Immature natural killer cell (primary cell): Measurements from ENCODE around the gene ACTMAP. TPM values are rescaled to one million over a fixed set of nuclear protein-coding genes. Genes with fewer than 3 reads are reported as not detected.

Experiments
- DNase-seq, 3 donors: peaks; one replicate each; pipeline ENCODE4 v3.0.0; 2022; ENCODE audit warnings: mixed read lengths in 1 of 3
- H3K27ac Mint-ChIP-seq, 6 donors: one replicate each; pipeline ENCODE4 v1.8.0; 2020; ENCODE audit warnings: mixed read lengths in 6 of 6, mild to moderate bottlenecking in 5 of 6, inconsistent platforms in 4 of 6, moderate library complexity in 3 of 6
- H3K27me3 Mint-ChIP-seq, 3 donors: one replicate each; pipeline ENCODE4 v1.8.0; 2020 to 2021; ENCODE audit warnings: low read depth in 3 of 3, mild to moderate bottlenecking in 3 of 3, mixed read lengths in 3 of 3, moderate library complexity in 3 of 3, inconsistent platforms in 1 of 3
- H3K36me3 Mint-ChIP-seq, 3 donors: one replicate each; pipeline ENCODE4 v1.8.0; 2020; ENCODE audit warnings: mixed read lengths in 3 of 3, inconsistent platforms in 2 of 3, mild to moderate bottlenecking in 2 of 3
- H3K4me1 Mint-ChIP-seq, 2 donors: one replicate each; pipeline ENCODE4 v1.8.0; 2020; ENCODE audit warnings: inconsistent platforms in 2 of 2, mild to moderate bottlenecking in 2 of 2, mixed read lengths in 2 of 2, moderate library complexity in 1 of 2
- H3K4me3 Mint-ChIP-seq, 5 donors: one replicate each; pipeline ENCODE4 v1.8.0; 2020; ENCODE audit warnings: mild to moderate bottlenecking in 5 of 5, mixed read lengths in 5 of 5, inconsistent platforms in 3 of 5, moderate library complexity in 3 of 5
- H3K9me3 Mint-ChIP-seq, 6 donors: one replicate each; pipeline ENCODE4 v1.8.0; 2020; ENCODE audit warnings: mild to moderate bottlenecking in 6 of 6, mixed read lengths in 6 of 6, inconsistent platforms in 4 of 6, moderate library complexity in 3 of 6
- polyA plus RNA-seq, 3 donors: library from polyadenylated mRNA; unstranded; fragments of 300-500 nt; fragmentation: Illumina TruSeq; gene quantifications; one replicate each; pipeline ENCODE4 v1.2.3, GENCODE V29; 2021

Gene ACTMAP
- polyA plus RNA-seq, 3 donors from 2014 or later = 3.1 to 6.2 TPM; not detected in 1

GRCh38 chr19:40745402-40745780, 4.9 kb downstream of the ACTMAP start:
- H3K9me3 Mint-ChIP-seq = no peaks in the 10 kb centered on the region
- no peak overlapping the region for H3K4me3 Mint-ChIP-seq
- H3K27ac Mint-ChIP-seq = no peak overlapping the region
- H3K27me3 Mint-ChIP-seq = peaks cover 2 to 6% (median 4%) of the 10 kb centered on the region in 3 donors
- peaks cover 10 to 15% of the 10 kb centered on the region in 2 donors for H3K4me1 Mint-ChIP-seq
- no peaks in the 10 kb centered on the region for H3K36me3 Mint-ChIP-seq
- no peak for DNase-seq

- DNase-seq = no peak
- Mint-ChIP-seq H3K27me3 (peaks cover 0 to 2% (median 0%) of the 10 kb centered on the region in 3 donors), H3K27ac (no peak overlapping the region), H3K4me1 (peaks cover 4 to 9% of the 10 kb centered on the region in 2 donors), H3K36me3 (no peaks in the 10 kb centered on the region), H3K9me3 (no peaks in the 10 kb centered on the region), H3K4me3 (no peak overlapping the region)
Observed at GRCh38 chr19:40744554-40745401, 5.5 kb downstream of the ACTMAP start.

GRCh38 chr19:40743926-40744325, 6.4 kb downstream of the ACTMAP start:
- no peak overlapping the region for H3K27ac Mint-ChIP-seq
- H3K4me3 Mint-ChIP-seq = no peak overlapping the region
- H3K9me3 Mint-ChIP-seq = no peaks in the 10 kb centered on the region
- DNase-seq = no peak
- peaks cover 0 to 2% (median 0%) of the 10 kb centered on the region in 3 donors for H3K27me3 Mint-ChIP-seq
- peaks cover 0 to 1% of the 10 kb centered on the region in 2 donors for H3K4me1 Mint-ChIP-seq
- peaks cover under 1 to 2% (median 1%) of the 10 kb centered on the region in 3 donors for H3K36me3 Mint-ChIP-seq

DNA sequence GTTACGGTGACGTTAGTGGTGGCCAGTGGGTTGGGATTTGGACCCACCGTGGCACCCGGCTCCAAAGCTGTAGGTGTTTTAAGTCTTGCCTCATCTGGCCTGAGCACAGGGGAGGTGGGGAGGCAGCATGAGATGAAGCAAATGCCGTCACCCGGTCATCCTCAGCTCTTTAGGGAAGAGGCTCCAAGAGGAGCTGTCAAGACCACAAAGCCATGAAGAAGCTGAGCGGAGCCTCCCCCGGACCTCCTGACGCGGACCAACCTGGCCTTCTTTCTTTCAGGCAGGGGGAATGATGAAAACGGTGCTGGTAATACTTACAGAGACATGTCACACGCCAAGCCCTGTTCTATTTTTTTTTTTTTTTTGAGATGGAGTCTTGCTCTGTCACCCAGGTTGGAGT, 7.4 kb downstream of the ACTMAP start:
- H3K4me1 Mint-ChIP-seq = no peaks in the 10 kb centered on the region
- no peaks in the 10 kb centered on the region for H3K9me3 Mint-ChIP-seq
- no peak overlapping the region for H3K4me3 Mint-ChIP-seq
- H3K36me3 Mint-ChIP-seq = peaks cover 3 to 5% (median 5%) of the 10 kb centered on the region in 3 donors
- no peaks in the 10 kb centered on the region for H3K27me3 Mint-ChIP-seq
- H3K27ac Mint-ChIP-seq = no peak overlapping the region
- DNase-seq = no peak

GRCh38 chr19:40742477-40742876, 7.8 kb downstream of the ACTMAP start:
- DNase-seq = no peak
- Mint-ChIP-seq H3K27me3 (no peaks in the 10 kb centered on the region), H3K27ac (no peak overlapping the region), H3K4me3 (no peak overlapping the region), H3K36me3 (peaks cover 3 to 7% (median 5%) of the 10 kb centered on the region in 3 donors), H3K9me3 (no peaks in the 10 kb centered on the region), H3K4me1 (no peaks in the 10 kb centered on the region)

DNA sequence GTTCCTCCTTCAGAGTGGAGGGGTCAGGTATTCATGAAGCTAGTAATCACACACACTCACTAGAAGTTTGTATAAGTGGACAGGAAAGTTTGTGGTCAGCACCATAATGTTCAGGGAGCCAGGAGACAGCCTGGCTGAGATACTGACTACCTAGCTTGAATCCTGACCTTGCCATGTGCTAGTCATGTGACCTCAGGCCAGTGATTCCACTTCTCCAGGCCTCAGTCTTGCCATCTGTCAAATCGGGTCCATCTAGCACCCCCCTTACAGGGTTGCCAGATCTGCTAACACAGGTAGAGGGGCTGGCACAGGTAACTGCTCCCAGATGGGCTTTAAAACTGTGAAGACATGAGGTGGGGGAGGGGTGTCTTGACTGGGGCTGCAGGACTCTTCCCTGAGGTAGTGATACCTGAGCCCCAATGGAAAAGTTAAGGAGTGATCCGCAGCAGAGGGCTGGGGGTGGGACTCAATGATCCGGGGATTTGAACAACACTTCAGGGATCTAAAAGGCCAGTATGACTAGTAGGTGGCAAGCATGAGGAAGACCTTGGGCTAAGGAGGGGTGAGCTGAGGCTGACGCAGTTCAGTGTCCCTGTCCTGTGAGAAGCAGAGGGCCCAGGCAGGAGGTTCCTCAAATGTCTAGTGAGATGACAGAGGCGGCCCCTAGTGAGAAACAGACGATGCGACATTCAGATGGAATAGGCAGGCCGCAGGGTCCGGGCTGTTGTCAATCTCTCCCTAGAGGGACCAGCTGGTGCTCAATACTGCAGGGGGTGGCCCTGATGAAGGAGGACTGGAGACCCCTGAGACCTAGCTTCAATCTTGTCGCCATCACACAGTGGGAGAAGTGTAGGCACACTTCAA, 8.5 kb downstream of the ACTMAP start:
- H3K36me3 Mint-ChIP-seq = peaks cover 3 to 12% (median 5%) of the 10 kb centered on the region in 3 donors
- H3K27ac Mint-ChIP-seq = no peak overlapping the region
- H3K27me3 Mint-ChIP-seq = no peaks in the 10 kb centered on the region
- H3K4me3 Mint-ChIP-seq = no peak overlapping the region
- no peaks in the 10 kb centered on the region for H3K9me3 Mint-ChIP-seq
- no peaks in the 10 kb centered on the region for H3K4me1 Mint-ChIP-seq
- no peak for DNase-seq

DNA sequence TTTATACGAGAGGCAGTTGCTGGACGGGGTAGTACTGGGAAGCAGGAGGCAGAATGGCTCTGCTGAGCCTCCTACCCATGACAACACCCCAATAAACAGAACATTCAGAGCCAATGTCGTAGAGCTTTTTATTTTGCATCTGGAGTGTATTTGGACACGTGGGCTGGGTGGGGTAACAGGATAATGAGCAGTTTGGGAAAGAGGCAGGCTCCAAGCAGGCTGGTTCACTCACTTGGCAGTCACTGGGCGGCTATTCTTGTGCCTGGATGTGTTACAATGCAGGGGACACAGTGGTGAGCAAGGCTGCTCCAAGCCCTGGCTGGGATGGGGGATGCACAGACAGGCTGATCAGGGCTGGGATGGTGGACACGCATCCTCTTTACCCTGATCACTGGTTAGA, 9.5 kb downstream of the ACTMAP start:
- no peak for DNase-seq
- Mint-ChIP-seq H3K9me3 (no peaks in the 10 kb centered on the region), H3K4me3 (no peak overlapping the region), H3K36me3 (peaks cover 3 to 13% (median 5%) of the 10 kb centered on the region in 3 donors), H3K27ac (peak overlapping the region in 1 of 6 donors; percentile 50), H3K4me1 (no peaks in the 10 kb centered on the region), H3K27me3 (no peaks in the 10 kb centered on the region)

DNA sequence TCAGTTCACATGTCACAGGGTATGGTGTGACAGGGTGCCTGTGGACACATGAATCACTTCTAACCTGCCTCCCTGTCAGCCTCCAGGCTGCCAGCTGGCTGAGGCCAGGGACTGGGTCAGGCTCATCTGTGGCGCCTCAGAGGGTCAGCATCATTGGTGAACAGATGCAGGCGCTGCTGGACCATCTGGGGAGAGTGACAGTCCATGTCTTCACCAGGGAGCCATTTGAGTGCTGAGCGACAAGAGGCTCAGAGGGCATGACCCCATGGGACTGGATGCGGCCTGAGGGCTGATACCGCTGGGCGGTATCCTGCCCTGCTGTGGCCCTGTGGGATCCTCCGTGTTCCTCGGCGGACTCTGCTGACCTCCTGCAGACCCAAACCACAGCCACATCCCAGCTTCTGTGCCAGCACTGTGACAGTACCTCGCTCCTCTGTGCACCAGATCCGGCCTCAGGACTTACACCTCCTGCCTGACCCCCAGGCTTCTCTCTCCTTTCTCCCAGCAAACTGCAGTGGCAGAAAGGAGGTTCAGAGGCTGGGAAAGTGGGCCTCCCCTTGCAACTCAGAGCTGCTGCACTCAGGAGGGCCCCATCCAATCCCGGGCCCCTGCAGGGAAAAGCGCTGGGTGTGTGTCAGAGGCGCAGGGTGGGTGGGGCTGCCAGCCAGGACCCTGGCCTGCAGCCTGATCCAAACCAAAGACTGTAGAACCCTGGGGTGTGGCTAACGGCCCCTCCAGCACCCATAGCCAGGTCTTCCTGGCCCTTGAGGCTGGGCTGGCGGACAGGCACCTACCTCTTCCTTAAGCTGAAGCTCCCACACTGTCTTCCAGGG, 10.2 kb downstream of the ACTMAP start:
- no peaks in the 10 kb centered on the region for H3K9me3 Mint-ChIP-seq
- no peak overlapping the region for H3K4me3 Mint-ChIP-seq
- no peaks in the 10 kb centered on the region for H3K27me3 Mint-ChIP-seq
- H3K27ac Mint-ChIP-seq = peak overlapping the region in 1 of 6 donors; percentile 50
- H3K4me1 Mint-ChIP-seq = no peaks in the 10 kb centered on the region
- H3K36me3 Mint-ChIP-seq = peaks cover 9 to 19% (median 11%) of the 10 kb centered on the region in 3 donors
- no peak for DNase-seq

DNA sequence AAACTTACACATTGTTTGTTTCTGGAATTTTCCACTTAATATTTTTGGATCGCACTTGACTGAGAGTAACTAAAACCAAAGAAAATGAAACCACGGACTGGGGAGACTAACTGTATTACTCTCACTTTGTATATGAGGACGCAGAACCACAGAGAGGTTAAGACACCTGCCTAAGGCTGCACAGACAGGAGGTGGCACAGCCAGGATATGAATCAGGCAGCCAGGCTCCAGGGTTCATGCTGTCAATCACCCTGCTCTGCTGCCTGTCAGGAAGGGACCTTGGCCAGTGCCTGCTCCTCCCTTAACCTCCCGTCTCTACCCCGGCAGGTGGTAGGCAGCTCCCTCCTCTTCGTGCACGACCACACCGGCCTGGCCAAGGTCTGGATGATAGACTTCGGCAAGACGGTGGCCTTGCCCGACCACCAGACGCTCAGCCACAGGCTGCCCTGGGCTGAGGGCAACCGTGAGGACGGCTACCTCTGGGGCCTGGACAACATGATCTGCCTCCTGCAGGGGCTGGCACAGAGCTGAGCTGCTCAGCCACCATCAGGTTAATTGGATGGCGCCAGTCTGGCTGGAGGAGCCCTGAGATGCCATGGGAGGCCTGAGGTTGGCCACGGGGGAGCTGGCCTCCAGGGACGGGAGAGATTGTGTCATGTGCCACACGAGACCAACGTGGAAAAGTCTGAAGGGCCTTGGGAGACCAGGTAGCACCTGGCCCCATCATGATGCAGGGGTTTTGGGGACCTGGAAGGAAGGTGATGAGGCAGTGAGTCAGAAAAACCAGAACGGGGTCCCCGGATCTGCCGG, 11.0 kb downstream of the ACTMAP start:
- Mint-ChIP-seq H3K4me1 (no peaks in the 10 kb centered on the region), H3K4me3 (no peak overlapping the region), H3K27ac (no peak overlapping the region), H3K9me3 (no peaks in the 10 kb centered on the region), H3K36me3 (peaks cover 9 to 23% (median 13%) of the 10 kb centered on the region in 3 donors), H3K27me3 (no peaks in the 10 kb centered on the region)
- DNase-seq = no peak

DNA sequence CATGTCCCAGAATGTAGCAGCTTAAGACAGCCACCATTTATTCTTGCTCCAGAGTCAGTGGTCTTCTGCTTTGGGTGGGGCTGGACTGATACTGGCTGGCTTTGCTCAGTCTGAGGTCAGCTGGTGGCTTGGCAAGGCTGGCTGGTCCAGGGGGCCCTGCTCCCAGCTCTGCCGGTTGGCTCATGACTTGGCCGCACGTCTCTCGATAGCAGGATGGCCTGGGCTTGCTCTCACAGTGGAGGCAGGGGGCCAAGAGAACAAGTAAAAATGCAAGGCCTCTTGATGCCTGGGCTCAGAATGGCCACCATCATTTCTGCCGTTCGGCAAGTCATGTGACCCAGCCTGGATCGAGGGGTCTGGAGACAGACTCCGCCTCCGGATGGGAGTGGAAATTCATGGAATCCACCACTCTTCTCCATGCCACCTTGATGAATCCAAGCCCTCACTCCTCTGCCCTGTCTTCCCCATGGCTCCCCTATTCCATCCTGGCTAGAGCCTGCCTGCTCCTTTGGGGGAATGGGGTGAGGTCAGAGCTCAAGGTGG, 13.1 kb downstream of the ACTMAP start:
- no peak for DNase-seq
- H3K9me3 Mint-ChIP-seq = no peaks in the 10 kb centered on the region
- H3K27me3 Mint-ChIP-seq = no peaks in the 10 kb centered on the region
- H3K4me3 Mint-ChIP-seq = no peak overlapping the region
- peak overlapping the region in 1 of 6 donors; percentile 36 for H3K27ac Mint-ChIP-seq
- H3K4me1 Mint-ChIP-seq = no peaks in the 10 kb centered on the region
- peaks cover 16 to 40% (median 19%) of the 10 kb centered on the region in 3 donors for H3K36me3 Mint-ChIP-seq

DNA sequence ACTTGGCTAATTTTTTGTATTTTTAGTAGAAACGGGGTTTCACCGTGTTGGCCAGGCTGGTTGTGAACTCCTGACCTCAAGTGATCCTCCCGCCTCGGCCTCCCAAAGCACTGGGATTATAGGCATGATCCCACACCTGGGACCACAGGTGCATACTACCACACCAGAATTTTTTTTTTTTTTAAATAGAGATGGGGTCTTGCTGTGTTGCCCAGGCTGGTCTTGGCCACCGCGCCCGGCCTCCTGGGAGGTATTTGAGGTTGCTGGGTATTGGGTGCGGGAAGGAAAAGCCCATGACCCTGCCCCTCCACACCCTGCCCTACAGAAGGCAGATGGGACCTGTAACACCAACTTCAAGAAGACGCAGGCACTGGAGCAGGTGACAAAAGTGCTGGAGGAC, 13.6 kb downstream of the ACTMAP start:
- Mint-ChIP-seq H3K36me3 (peaks cover 16 to 40% (median 19%) of the 10 kb centered on the region in 3 donors), H3K4me1 (no peaks in the 10 kb centered on the region)

GRCh38 chr19:40735013-40735771, 15.1 kb downstream of the ACTMAP start:
- Mint-ChIP-seq H3K27ac (no peak overlapping the region), H3K27me3 (no peaks in the 10 kb centered on the region), H3K9me3 (no peaks in the 10 kb centered on the region), H3K4me3 (no peak overlapping the region), H3K36me3 (peaks cover 25 to 50% (median 29%) of the 10 kb centered on the region in 3 donors), H3K4me1 (no peaks in the 10 kb centered on the region)
- no peak for DNase-seq

More for the DNA sequence above, 13.6 kb downstream of the ACTMAP start:
- no peaks in the 10 kb centered on the region for H3K9me3 Mint-ChIP-seq
- no peak overlapping the region for H3K27ac Mint-ChIP-seq
- DNase-seq = no peak
- H3K27me3 Mint-ChIP-seq = no peaks in the 10 kb centered on the region
- H3K4me3 Mint-ChIP-seq = no peak overlapping the region
